Skeletal muscle cell (primary cell): ENCODE data around the gene MSX1.

ENCODE experiments used
- DNase-seq: peaks from one replicate; pipeline ENCODE4 v3.0.0-alpha.2; 2010; ENCODE audit warnings: low read depth
- H3K4me3 ChIP-seq: 2 replicates; pipeline ENCODE4 v1.5.1; 2011; ENCODE audit warnings: low read depth, mild to moderate bottlenecking, control low read depth, low read length, moderate library complexity

Gene MSX1

GRCh38 chr4:4889781-4890180, 30.3 kb downstream of the MSX1 start:
- DNase-seq, result no peak
- H3K4me3 ChIP-seq, result no peak overlapping the region

DNA sequence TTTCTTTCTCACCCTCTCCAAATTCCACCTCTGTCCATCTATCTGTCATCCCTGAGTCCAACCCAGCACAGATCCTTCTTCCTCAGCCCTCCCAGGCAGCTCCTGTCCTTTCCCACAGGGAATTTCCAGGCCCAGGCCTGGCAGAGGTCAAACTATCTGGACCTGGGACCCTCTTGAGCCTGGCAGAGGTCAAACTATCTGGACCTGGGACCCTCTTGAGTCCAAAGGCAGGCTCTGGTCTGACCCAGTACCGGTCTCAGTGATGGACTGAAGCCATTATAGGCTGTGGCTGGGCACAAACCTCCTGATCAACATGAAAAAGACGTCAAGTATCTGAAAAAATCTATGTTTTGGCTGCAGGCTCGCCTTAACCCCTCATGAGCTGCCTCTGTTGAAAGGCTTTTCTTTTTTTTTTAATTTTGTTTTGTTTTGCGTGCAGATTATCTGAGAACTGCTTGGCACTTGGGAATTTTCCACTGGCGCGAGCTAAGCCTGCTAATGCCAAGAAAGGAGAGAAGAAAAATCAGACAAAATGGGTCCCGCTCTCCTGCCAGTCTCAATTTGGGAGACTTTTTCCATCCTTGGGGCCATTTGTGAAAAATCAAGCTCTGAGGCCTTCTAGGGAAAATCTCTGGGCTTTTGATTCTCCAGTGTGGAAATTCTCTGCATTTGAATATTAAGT, 31.2 kb downstream of the MSX1 start:
- DNase-seq, result no peak
- no peak overlapping the region for H3K4me3 ChIP-seq

DNA sequence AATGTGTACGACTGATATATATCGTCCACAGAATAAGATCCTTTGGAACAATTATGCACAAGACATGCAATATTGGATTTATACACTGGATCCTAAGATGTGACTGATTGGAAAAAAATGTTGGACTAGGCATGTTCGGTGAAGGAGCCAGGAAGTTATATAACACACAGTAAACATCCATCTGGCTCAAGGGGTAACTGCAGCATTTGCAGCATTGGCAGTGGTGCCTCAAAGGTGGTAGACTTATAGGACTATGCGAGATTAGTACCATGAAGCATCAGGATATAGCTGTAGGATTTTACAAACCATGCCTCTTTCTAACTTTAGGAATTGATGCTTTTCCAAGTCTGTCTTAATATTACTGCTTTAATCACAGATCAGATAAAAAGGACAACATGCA, 34.3 kb downstream of the MSX1 start:
- DNase-seq, result no peak
- no peak overlapping the region for H3K4me3 ChIP-seq

DNA sequence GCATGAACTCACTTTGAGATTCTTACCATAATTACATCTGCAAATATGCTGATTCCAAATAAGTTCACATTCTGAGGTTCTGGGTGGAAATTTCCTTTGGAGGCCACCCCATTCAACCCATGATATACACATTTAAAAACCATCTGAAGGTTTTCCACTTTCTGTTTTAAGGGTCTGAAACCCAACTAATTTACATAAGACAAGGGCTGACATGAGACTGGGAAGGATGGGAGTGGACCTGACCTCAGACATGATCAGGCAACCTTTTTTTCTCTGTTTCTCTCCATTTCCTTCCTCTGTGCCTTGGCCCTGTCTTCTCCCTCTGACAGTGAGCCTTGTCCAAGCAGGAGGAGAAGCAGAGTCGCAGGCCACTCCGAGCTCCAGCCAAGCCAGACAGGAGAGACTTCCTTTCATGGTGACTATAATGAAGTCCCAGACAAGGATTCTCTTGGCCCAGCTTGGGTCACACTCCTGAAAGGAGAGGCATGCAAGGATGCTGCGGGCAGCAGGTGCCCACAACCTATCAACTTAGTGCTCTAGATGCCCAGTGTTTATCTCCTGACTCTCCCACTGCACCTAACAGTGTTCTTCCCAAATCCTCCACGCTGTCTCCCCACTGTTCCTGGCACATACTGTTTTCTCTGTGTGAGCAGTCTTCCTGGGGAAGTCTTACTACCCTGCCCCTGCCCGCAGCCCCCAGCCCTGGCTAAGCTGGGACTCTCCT, 39.9 kb downstream of the MSX1 start:
- DNase-seq, result no peak

DNA sequence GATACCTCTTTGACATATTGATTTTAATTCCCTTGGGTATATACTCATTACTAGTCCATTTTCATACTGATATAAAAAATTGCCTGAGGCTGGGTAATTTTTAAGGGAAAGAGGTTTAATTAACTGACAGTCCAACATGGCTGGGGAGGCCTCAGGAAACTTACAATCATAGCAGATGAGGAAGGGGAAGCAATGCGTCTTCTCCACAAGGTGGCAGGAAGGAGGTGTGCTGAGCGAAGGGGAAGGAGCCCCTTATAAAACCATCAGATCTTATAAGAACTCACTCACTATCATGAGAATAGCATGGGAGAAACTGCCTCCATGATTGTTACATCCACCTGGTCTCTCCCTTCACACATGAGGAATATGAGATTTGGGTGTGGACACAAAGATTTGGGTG, 42.4 kb downstream of the MSX1 start:
- DNase-seq, result no peak
- no peak overlapping the region for H3K4me3 ChIP-seq

More for the DNA sequence above, 39.9 kb downstream of the MSX1 start:
- no peak overlapping the region for H3K4me3 ChIP-seq

DNA sequence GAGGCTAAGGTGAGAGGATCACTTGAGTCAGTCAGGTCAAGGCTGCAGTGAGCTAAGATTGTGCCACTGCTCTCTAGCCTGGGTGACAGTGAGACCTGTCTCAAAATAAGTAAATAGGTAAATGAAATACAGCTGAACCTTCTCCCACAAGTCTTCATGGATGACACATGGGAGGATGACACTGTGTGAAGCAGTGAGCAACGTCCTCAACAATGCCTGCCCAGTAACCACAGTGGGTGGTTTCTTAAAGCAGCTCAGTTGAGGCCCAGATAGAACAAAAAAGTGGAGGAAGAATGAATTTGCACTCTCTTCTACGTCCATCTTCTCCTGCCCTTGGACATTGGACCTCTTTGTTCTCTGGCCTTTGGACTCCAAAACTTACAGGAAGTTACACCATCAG, 52.7 kb downstream of the MSX1 start:
- DNase-seq, result no peak

GRCh38 chr4:4913147-4913561, 53.7 kb downstream of the MSX1 start:
- DNase-seq, result no peak
- H3K4me3 ChIP-seq, result no peak overlapping the region

More for the DNA sequence above, 52.7 kb downstream of the MSX1 start:
- H3K4me3 ChIP-seq, result no peak overlapping the region
